AG09319 (cell line): ENCODE measurements around the gene FAM120B.

ENCODE experiments used
- DNase-seq: peaks from one replicate; pipeline ENCODE4 v3.0.0-alpha.2; 2010; ENCODE audit warnings: low read depth; ENCODE audit errors: extremely low read depth
- CTCF ChIP-seq: IDR thresholded peaks from 2 replicates; pipeline ENCODE4 v1.5.1; 2011; ENCODE audit warnings: low read depth, mild to moderate bottlenecking, inconsistent platforms, low read length, moderate library complexity

The FAM120B gene

GRCh38 chr6:170439366-170440361 is 133.1 kb downstream of the FAM120B start:
- TF ChIP-seq CTCF: no peak
- DNase-seq: no peak

- no peak for TF ChIP-seq CTCF
- no peak for DNase-seq
These were observed 133.9 kb downstream of the FAM120B start for GRCh38 chr6:170440437-170440836.

GRCh38 chr6:170441316-170441715 is 134.8 kb downstream of the FAM120B start:
- no peak for TF ChIP-seq CTCF
- no peak for DNase-seq

- TF ChIP-seq CTCF: no peak
These were observed 136.0 kb downstream of the FAM120B start for GRCh38 chr6:170442596-170442995.

GRCh38 chr6:170443151-170443662 is 136.6 kb downstream of the FAM120B start:
- TF ChIP-seq CTCF: no peak; the same call in 1 of the 2 replicates

More at GRCh38 chr6:170442596-170442995, 136.0 kb downstream of the FAM120B start:
- no peak for DNase-seq

GRCh38 chr6:170444056-170444591 is 137.6 kb downstream of the FAM120B start:
- no peak for DNase-seq

More at GRCh38 chr6:170443151-170443662, 136.6 kb downstream of the FAM120B start:
- no peak for DNase-seq

More at GRCh38 chr6:170444056-170444591, 137.6 kb downstream of the FAM120B start:
- no peak for TF ChIP-seq CTCF
